ENCODE data around the gene TSC22D1.

The TSC22D1 gene

GRCh38 chr13:44435142-44435918 lies 140.8 kb downstream of the TSC22D1 start:
- FAIRE-seq (no peak), DNase-seq (ENCODE audit: insufficient read length, low spot score) (peak; percentile 81)

- no peak for FAIRE-seq
- DNase-seq (ENCODE audit: insufficient read length, low spot score) = no peak
Observed at GRCh38 chr13:44434766-44435141, 141.4 kb downstream of the TSC22D1 start.

GRCh38 chr13:44433863-44434765 lies 142.0 kb downstream of the TSC22D1 start:
- FAIRE-seq = no peak
- DNase-seq (ENCODE audit: insufficient read length, low spot score) = no peak

- FAIRE-seq (no peak), DNase-seq (ENCODE audit: insufficient read length, low spot score) (no peak)
Observed at GRCh38 chr13:44432650-44433049, 143.5 kb downstream of the TSC22D1 start.

- no peak for DNase-seq (ENCODE audit: insufficient read length, low spot score)
- no peak for FAIRE-seq
Observed at GRCh38 chr13:44431150-44431549, 145.0 kb downstream of the TSC22D1 start.

GRCh38 chr13:44429311-44429710 lies 146.8 kb downstream of the TSC22D1 start:
- FAIRE-seq = no peak
- no peak for DNase-seq (ENCODE audit: insufficient read length, low spot score)

- FAIRE-seq (no peak), DNase-seq (ENCODE audit: insufficient read length, low spot score) (no peak)
Observed at GRCh38 chr13:44426461-44426860, 149.7 kb downstream of the TSC22D1 start.

GRCh38 chr13:44425815-44426078 lies 150.4 kb downstream of the TSC22D1 start:
- FAIRE-seq = no peak
- no peak for DNase-seq (ENCODE audit: insufficient read length, low spot score)

- no peak for FAIRE-seq
- no peak for DNase-seq (ENCODE audit: insufficient read length, low spot score)
Observed at GRCh38 chr13:44425041-44425814, 150.9 kb downstream of the TSC22D1 start.

GRCh38 chr13:44423824-44424223 lies 152.3 kb downstream of the TSC22D1 start:
- FAIRE-seq (no peak), DNase-seq (ENCODE audit: insufficient read length, low spot score) (no peak)

GRCh38 chr13:44422755-44423643 lies 153.1 kb downstream of the TSC22D1 start:
- no peak for DNase-seq (ENCODE audit: insufficient read length, low spot score)

GRCh38 chr13:44421853-44422525 lies 154.1 kb downstream of the TSC22D1 start:
- FAIRE-seq = no peak
- DNase-seq (ENCODE audit: insufficient read length, low spot score) = no peak

More at GRCh38 chr13:44422755-44423643, 153.1 kb downstream of the TSC22D1 start:
- no peak for FAIRE-seq

GRCh38 chr13:44420376-44421220 lies 155.5 kb downstream of the TSC22D1 start:
- FAIRE-seq = no peak

GRCh38 chr13:44417876-44418275 lies 158.3 kb downstream of the TSC22D1 start:
- FAIRE-seq (no peak), DNase-seq (ENCODE audit: insufficient read length, low spot score) (no peak)

More at GRCh38 chr13:44420376-44421220, 155.5 kb downstream of the TSC22D1 start:
- no peak for DNase-seq (ENCODE audit: insufficient read length, low spot score)

- no peak for FAIRE-seq
- no peak for DNase-seq (ENCODE audit: insufficient read length, low spot score)
Observed at GRCh38 chr13:44417446-44417845, 158.7 kb downstream of the TSC22D1 start.

- FAIRE-seq = no peak
- no peak for DNase-seq (ENCODE audit: insufficient read length, low spot score)
Observed at GRCh38 chr13:44416744-44417143, 159.4 kb downstream of the TSC22D1 start.

GRCh38 chr13:44416301-44416700 lies 159.8 kb downstream of the TSC22D1 start:
- FAIRE-seq (no peak), DNase-seq (ENCODE audit: insufficient read length, low spot score) (no peak)

- FAIRE-seq = no peak
- DNase-seq (ENCODE audit: insufficient read length, low spot score) = no peak
Observed at GRCh38 chr13:44415815-44416214, 160.3 kb downstream of the TSC22D1 start.

GRCh38 chr13:44414716-44415115 lies 161.4 kb downstream of the TSC22D1 start:
- no peak for FAIRE-seq
- DNase-seq (ENCODE audit: insufficient read length, low spot score) = no peak

Data from HTR-8/SVneo (cell line).